Gastroesophageal sphincter (tissue), 4 donors: ENCODE measurements around the gene PANX2. TPM values are rescaled to one million over a fixed set of nuclear protein-coding genes. Genes with fewer than 3 reads are reported as not detected.
A peak's percentile ranks its signal among the peaks of the same experiment; 100 is the strongest.

Experiments used
- ATAC-seq: fragments of 150-250 bp; one replicate; pipeline ENCODE4 v1.9.1; 2016; ENCODE audit warnings: mild to moderate bottlenecking, moderate library complexity
- H3K27ac ChIP-seq, 4 donors: fragments of 200-600 bp; sonication (generic) in 3 of 4; 1 replicate in 3 of 4; 2 replicates in 1 of 4; pipeline ENCODE4 v1.5.1; 2016 to 2019
- H3K27me3 ChIP-seq: fragments of 200-600 bp; sonication (generic); one replicate; pipeline ENCODE4 v1.5.1; 2019
- H3K36me3 ChIP-seq, 2 donors: fragments of 200-600 bp; sonication (generic); one replicate each; pipeline ENCODE4 v1.5.1; 2019; ENCODE audit warnings: control low read depth in 1 of 2
- H3K4me1 ChIP-seq, 3 donors: fragments of 200-600 bp; sonication (generic); 1 replicate in 2 of 3; 2 replicates in 1 of 3; pipeline ENCODE4 v1.5.1; 2016 to 2019; ENCODE audit warnings: control low read depth in 2 of 3
- H3K4me3 ChIP-seq, 2 donors: fragments of 200-600 bp; sonication (generic); one replicate each; pipeline ENCODE4 v1.5.1; 2019; ENCODE audit warnings: mild to moderate bottlenecking in 1 of 2, moderate library complexity in 1 of 2
- H3K9me3 ChIP-seq, 3 donors: fragments of 200-600 bp; sonication (generic); one replicate each; pipeline ENCODE4 v1.5.1; 2017 to 2019; ENCODE audit warnings: control low read depth in 2 of 3
- EP300 ChIP-seq: sonication (generic); formaldehyde crosslinking; IDR thresholded peaks from one replicate; pipeline ENCODE4 v1.6.1; 2017; ENCODE audit warnings: antibody characterized with exemption, mild to moderate bottlenecking
- POLR2A ChIP-seq, 2 donors: fragments of 450-650 bp; IDR thresholded peaks; one replicate each; pipeline ENCODE4 v1.6.1; 2017; ENCODE audit warnings: antibody characterized with exemption in 2 of 2, mild to moderate bottlenecking in 2 of 2, moderate library complexity in 1 of 2
- POLR2AphosphoS5 ChIP-seq: sonication (generic); formaldehyde crosslinking; IDR thresholded peaks from one replicate; pipeline ENCODE4 v1.6.1; 2017; ENCODE audit warnings: antibody characterized with exemption
- WGBS, 2 donors: methylation state at CpG; one replicate each; pipeline ENCODE4 v1.1.5; 2018; ENCODE audit warnings: low coverage in 1 of 2; 5-methylcytosine and 5-hydroxymethylcytosine counted together
- total RNA-seq, 4 donors: library from RNA; depleted of rRNA; stranded (reverse); fragments of >200 nt; gene quantifications; one replicate each; pipeline ENCODE4 v1.1.0, GENCODE V29; 2016
- TF ChIP-seq, protein P1 (sequence below), 4 experiments: fragments of 200-600 bp in 2 of 4; fragments of 450-650 bp in 2 of 4; sonication (generic) in 1 of 4; IDR thresholded peaks; one replicate each; pipeline ENCODE4 v1.5.1; 2017 to 2019; ENCODE audit warnings: antibody characterized with exemption in 4 of 4, mild to moderate bottlenecking in 2 of 4, moderate library complexity in 2 of 4

Gene PANX2
- total RNA-seq, 4 donors from 2014 or later = 0.13 to 0.46 TPM; not detected in 2

GRCh38 chr22:50184902-50185374 lies 14.4 kb downstream of the PANX2 start:
- peak overlapping the region; percentile 48 to 82 for H3K4me3 ChIP-seq
- no peaks in the 10 kb centered on the region for H3K9me3 ChIP-seq
- peak overlapping the region in 3 of 4 donors; percentile 3 to 84 (median 35) for H3K27ac ChIP-seq
- peaks cover 13% of the 10 kb centered on the region for H3K27me3 ChIP-seq
- no CpG with 5 or more reads among the region's 63 CpGs for WGBS, 2 donors
- TF ChIP-seq POLR2A (IDR thresholded peaks at IDR 0.05) (no peak), EP300 (no peak), POLR2AphosphoS5 (no peak)
- TF ChIP-seq, protein P1, sequence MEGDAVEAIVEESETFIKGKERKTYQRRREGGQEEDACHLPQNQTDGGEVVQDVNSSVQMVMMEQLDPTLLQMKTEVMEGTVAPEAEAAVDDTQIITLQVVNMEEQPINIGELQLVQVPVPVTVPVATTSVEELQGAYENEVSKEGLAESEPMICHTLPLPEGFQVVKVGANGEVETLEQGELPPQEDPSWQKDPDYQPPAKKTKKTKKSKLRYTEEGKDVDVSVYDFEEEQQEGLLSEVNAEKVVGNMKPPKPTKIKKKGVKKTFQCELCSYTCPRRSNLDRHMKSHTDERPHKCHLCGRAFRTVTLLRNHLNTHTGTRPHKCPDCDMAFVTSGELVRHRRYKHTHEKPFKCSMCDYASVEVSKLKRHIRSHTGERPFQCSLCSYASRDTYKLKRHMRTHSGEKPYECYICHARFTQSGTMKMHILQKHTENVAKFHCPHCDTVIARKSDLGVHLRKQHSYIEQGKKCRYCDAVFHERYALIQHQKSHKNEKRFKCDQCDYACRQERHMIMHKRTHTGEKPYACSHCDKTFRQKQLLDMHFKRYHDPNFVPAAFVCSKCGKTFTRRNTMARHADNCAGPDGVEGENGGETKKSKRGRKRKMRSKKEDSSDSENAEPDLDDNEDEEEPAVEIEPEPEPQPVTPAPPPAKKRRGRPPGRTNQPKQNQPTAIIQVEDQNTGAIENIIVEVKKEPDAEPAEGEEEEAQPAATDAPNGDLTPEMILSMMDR (IDR thresholded peaks at IDR 0.05) = no peak
- ATAC-seq = peak; percentile 2
- H3K4me1 ChIP-seq = peaks cover 0 to 58% (median 25%) of the 10 kb centered on the region in 3 donors
- no peaks in the 10 kb centered on the region for H3K36me3 ChIP-seq

DNA sequence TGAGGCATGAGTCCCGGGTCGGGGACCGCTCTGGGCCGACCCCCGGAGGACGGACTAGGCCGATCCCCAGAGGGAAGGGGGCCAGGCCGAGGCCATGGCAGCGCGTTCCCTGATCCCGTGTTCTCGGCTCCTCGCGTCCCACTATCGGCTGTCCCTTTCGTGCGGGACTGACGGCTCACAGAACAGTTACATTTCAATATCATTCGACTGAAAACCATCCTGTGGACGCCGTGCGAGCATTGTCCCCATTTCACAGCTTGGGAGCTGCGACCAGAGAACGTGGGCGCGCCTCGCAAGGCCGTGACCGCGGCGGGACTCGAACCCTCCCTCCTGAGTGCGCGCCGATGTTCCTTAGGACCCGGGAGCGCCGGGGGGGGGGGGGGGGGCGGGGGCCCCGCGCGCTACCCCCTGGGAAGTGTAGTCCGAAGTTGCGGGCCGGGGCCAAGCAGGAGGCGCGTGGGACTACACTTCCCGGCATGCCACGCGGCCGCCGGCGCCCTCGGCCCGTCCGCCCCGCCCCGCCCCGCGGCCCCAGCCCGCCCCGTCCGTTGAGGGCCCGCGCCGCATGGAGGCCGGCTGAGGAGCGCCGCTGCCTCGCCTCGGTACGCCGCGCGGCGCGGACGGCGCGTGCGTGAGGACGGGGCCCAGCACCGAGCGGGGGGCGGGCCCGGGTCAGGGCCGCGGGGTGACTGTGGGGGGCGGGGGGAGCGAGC lies 15.0 kb downstream of the PANX2 start, which contains the start of gene TRABD:
Gene TRABD (plus strand): TSS at position 539 of the 713 bp plus-strand sequence. CDS start 7,148 bp downstream, outside the sequence.
- no CpG with 5 or more reads among the region's 90 CpGs for WGBS, 2 donors
- ATAC-seq = peak; percentile 87
- H3K36me3 ChIP-seq = no peaks in the 10 kb centered on the region
- no peaks in the 10 kb centered on the region for H3K9me3 ChIP-seq
- TF ChIP-seq EP300 = no peak
- TF ChIP-seq POLR2AphosphoS5 = no peak
- no peak for TF ChIP-seq POLR2A (IDR thresholded peaks at IDR 0.05)
- TF ChIP-seq, protein P1 (IDR thresholded peaks at IDR 0.05) = no peak
- H3K4me1 ChIP-seq = peaks cover 0 to 64% (median 30%) of the 10 kb centered on the region in 3 donors
- peak within 1 kb of the TSS; percentile 69 to 82 for H3K4me3 ChIP-seq
- H3K27me3 ChIP-seq = peaks cover 7% of the 10 kb centered on the region
- H3K27ac ChIP-seq = peak within 1 kb of the TSS in 3 of 4 donors; percentile 34 to 84 (median 65)

GRCh38 chr22:50186181-50186714 lies 15.7 kb downstream of the PANX2 start:
- H3K27me3 ChIP-seq = peaks cover under 1% of the 10 kb centered on the region
- no peak for ATAC-seq
- H3K4me1 ChIP-seq = peaks cover 0 to 71% (median 37%) of the 10 kb centered on the region in 3 donors
- no peak for TF ChIP-seq POLR2AphosphoS5
- TF ChIP-seq, protein P1 (IDR thresholded peaks at IDR 0.05) = no peak
- no peak for TF ChIP-seq EP300
- no peak for TF ChIP-seq POLR2A (IDR thresholded peaks at IDR 0.05)
- peak overlapping the region; percentile 69 to 82 for H3K4me3 ChIP-seq
- no peaks in the 10 kb centered on the region for H3K36me3 ChIP-seq
- H3K9me3 ChIP-seq = no peaks in the 10 kb centered on the region
- peak overlapping the region in 3 of 4 donors; percentile 34 to 84 (median 65) for H3K27ac ChIP-seq
- WGBS, 2 donors = no CpG with 5 or more reads among the region's 47 CpGs

GRCh38 chr22:50186761-50187523 lies 16.4 kb downstream of the PANX2 start:
- no peaks in the 10 kb centered on the region for H3K36me3 ChIP-seq
- 40% methylated on average over 2 of the region's 26 CpGs; no CpG with 5 or more reads in 1 of the 2 donors for WGBS, 2 donors
- H3K27ac ChIP-seq = peak overlapping the region in 3 of 4 donors; percentile 34 to 84 (median 65)
- H3K27me3 ChIP-seq = no peaks in the 10 kb centered on the region
- peak overlapping the region; percentile 69 to 82 for H3K4me3 ChIP-seq
- TF ChIP-seq POLR2A (IDR thresholded peaks at IDR 0.05) (no peak), EP300 (no peak), POLR2AphosphoS5 (no peak)
- TF ChIP-seq, protein P1 (IDR thresholded peaks at IDR 0.05) = no peak
- peaks cover 0 to 78% (median 37%) of the 10 kb centered on the region in 3 donors for H3K4me1 ChIP-seq
- no peak for ATAC-seq
- H3K9me3 ChIP-seq = no peaks in the 10 kb centered on the region
